ENCODE measurements around the gene DMXL2.

Gene DMXL2

GRCh38 chr15:51601801-51602200 is 20.8 kb downstream of the DMXL2 start:
- no peak for ATAC-seq
- TF ChIP-seq CSDC2 (CRISPR knock-in tag; IDR thresholded peaks at IDR 0.05), result no peak
- TF ChIP-seq GLIS3 (CRISPR knock-in tag; IDR thresholded peaks at IDR 0.05), result no peak
- no peak for TF ChIP-seq TCF4 (CRISPR knock-in tag; IDR thresholded peaks at IDR 0.05; ENCODE audit: borderline replicate concordance)
- TF ChIP-seq TSHZ2 (CRISPR knock-in tag; IDR thresholded peaks at IDR 0.05), result no peak
- TF ChIP-seq ZFP3 (CRISPR knock-in tag; IDR thresholded peaks at IDR 0.05), result no peak
- no peak for TF ChIP-seq CREB5 (CRISPR knock-in tag; IDR thresholded peaks at IDR 0.05; ENCODE audit: low read depth)

- TF ChIP-seq ZFP3 (CRISPR knock-in tag; IDR thresholded peaks at IDR 0.05) (no peak), TOX (CRISPR knock-in tag; IDR thresholded peaks at IDR 0.05; ENCODE audit: borderline replicate concordance) (no peak), PPARA (CRISPR knock-in tag; IDR thresholded peaks at IDR 0.05; ENCODE audit: borderline replicate concordance) (no peak), ZNF565 (CRISPR knock-in tag; conservative IDR thresholded peaks at IDR 0.05; ENCODE audit: low read depth) (no peak), OSR1 (CRISPR knock-in tag; IDR thresholded peaks at IDR 0.05) (no peak), BACH2 (CRISPR knock-in tag; IDR thresholded peaks at IDR 0.05; ENCODE audit: borderline replicate concordance) (no peak), ZNF8 (CRISPR knock-in tag; IDR thresholded peaks at IDR 0.05) (no peak), ARNTL (CRISPR knock-in tag; IDR thresholded peaks at IDR 0.05; ENCODE audit: borderline replicate concordance, low read depth) (no peak), CSRNP3 (CRISPR knock-in tag; IDR thresholded peaks at IDR 0.05) (no peak), CREB5 (CRISPR knock-in tag; IDR thresholded peaks at IDR 0.05; ENCODE audit: low read depth) (no peak), ZNF70 (CRISPR knock-in tag; IDR thresholded peaks at IDR 0.05) (no peak)
- ATAC-seq, result no peak
These were observed 22.5 kb downstream of the DMXL2 start for GRCh38 chr15:51600114-51600513.

GRCh38 chr15:51589881-51590568 is 32.5 kb downstream of the DMXL2 start:
- no peak for TF ChIP-seq CSRNP3 (CRISPR knock-in tag; IDR thresholded peaks at IDR 0.05)
- no peak for TF ChIP-seq BACH2 (CRISPR knock-in tag; IDR thresholded peaks at IDR 0.05; ENCODE audit: borderline replicate concordance)
- no peak for TF ChIP-seq OSR1 (CRISPR knock-in tag; IDR thresholded peaks at IDR 0.05)
- TF ChIP-seq ISL1 (CRISPR knock-in tag; IDR thresholded peaks at IDR 0.05), result no peak
- TF ChIP-seq PATZ1 (CRISPR knock-in tag; IDR thresholded peaks at IDR 0.05; ENCODE audit: borderline replicate concordance), result no peak
- no peak for TF ChIP-seq ZNF8 (CRISPR knock-in tag; IDR thresholded peaks at IDR 0.05)
- no peak for TF ChIP-seq ZNF70 (CRISPR knock-in tag; IDR thresholded peaks at IDR 0.05)
- no peak for ATAC-seq

All from SK-N-SH treated with all-trans-retinoic acid at 6 μM for 48 hours (cell line).